HG03575 (cell line): ENCODE results near the gene SNX24.
A peak's percentile ranks its signal among the peaks of the same experiment; 100 is the strongest.

Experiments
- ATAC-seq: cut with Tn5 transposase; IDR thresholded peaks from one replicate; pipeline ENCODE4 v1.9.1; 2021; ENCODE audit not compliant: unreplicated experiment, insufficient number of reproducible peaks, low FRiP score; ENCODE audit errors: extremely low read depth

Gene SNX24

DNA sequence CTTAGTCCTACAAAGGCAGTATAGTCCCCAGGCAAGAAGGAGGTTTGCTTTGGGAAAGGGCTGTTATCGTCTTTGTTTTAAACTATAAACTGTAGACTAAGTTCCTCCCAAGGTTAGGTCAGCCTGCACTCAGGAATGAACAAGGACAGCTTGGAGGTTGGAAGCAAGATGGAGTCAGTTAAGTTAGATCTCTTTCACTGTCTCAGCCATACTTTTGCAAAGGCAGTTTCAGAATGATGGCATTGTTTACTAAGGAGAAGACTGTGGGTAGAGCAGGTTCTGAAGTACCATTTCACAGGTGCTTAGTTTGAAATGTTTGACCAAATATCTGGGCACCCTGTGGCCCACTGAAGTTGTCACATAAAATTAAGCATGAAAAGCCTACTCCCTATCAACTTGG lies 19.4 kb downstream of the SNX24 start:
- ATAC-seq, result no peak

DNA sequence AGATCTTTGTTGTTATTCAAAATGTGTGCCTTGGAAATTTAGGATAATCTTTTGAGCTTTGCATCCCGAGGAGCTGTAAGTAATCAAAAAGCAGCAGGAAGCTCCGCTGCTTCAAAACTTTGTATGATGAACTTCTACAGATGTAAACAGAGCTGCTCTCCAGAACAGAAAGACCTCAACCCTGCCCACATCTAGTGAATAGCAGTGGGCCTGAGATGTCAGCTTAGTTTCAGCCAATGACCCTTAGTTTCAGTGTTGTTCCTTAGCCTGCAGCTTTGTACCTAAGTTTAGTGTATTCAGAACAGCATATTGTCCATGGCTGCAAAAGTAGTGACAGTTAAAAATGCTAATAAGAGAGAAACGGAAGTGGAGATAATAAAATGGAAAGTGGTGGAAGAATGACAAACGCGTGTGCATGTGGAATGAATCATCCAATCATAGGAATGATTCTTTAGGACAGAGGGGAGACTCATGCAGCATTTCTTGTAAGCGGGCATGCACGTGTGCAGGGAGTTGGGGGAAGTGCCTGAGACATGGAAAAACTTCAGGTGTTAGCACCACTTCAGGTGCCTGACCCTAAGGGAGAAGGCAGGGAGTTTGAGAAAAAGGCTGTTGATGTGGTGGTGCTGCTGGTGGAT lies 24.9 kb downstream of the SNX24 start:
- no peak for ATAC-seq

DNA sequence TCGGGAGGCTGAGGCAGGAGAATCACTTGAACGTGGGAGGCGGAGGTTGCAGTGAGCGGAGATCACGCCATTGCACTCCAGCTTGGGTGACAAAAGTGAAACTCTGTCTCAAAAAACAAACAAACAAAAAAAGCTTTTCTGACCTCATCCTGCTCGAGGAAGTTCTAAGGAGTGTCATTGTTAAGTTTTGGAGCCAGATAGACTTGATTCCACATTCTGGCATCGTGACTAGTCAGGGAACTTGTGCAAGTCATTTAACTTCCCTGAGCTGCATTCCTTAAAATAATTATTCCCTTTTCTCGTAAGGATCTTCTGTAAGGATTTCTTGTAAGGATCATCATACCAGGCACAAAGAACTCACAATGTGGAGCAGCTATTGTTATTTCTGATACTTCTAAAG lies 26.2 kb downstream of the SNX24 start:
- no peak for ATAC-seq

DNA sequence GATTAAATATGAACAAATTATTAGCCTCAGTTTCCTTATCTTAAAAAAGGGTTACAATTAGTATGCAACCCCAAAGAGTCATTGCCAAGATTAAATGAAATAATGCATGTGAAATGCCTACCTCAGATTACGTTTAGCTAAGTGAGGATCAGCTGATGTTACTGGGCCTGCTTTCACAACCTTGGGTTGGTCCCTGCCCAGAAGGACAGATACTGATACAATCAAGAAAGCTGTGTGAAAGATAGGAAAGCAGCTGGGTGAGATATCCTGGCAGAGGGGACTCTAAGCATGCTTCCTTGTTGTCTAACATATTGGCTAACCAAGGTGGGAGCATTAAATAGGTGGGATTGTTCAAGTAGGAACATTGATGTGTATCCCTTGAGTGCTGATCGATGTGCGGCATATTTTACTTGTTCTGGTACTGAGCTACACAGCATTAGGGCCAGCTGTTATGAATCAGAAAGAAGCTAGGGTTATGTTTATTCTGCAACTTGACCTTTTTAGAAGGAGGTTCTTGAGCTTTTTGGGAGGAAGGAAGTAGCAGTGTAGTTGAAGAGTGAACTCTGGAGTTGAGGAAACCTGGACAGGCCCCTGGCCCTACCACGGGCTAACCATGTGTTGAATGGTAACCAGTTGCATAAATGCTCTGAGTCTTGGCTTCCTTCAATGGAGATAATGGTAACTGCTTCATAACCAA lies 28.9 kb downstream of the SNX24 start:
- no peak for ATAC-seq

DNA sequence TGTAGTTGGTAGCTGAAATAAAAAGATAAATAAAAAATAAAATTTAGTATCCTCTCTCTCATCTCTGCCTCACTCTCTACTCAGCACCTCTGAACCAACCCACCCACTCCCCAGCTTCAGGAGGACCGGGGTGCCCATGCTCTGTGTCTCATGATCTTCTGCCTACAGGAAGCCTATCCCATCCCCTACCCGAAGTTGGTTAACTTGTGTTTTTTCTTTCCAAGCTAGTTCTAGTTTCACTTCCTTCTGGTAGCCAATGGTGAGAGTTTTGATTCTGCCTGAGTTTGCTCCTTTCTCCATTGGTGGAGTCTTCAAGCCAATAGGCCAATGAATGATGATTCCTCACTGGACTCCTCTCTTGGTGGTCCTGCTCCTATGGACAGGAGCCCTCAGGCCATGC lies 32.1 kb downstream of the SNX24 start:
- ATAC-seq, result no peak

DNA sequence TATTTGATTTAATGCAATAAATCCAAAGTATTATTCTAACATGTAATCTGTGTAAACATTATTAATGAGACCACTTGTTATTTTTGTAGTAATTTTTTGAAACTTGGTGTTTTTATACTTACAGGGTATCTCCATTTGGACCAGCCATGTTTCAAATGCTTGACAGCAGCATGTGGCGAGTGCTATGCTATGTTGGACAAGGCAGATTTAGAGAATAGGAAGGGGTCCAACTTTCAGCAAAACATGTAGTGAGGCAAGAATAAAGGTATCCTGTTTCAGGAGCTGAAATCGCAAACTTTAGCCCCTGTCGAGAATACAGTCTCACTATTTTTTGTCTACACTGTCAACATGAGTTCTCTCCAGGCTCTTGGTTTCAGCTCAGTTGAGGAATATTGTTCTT lies 33.7 kb downstream of the SNX24 start:
- no peak for ATAC-seq

DNA sequence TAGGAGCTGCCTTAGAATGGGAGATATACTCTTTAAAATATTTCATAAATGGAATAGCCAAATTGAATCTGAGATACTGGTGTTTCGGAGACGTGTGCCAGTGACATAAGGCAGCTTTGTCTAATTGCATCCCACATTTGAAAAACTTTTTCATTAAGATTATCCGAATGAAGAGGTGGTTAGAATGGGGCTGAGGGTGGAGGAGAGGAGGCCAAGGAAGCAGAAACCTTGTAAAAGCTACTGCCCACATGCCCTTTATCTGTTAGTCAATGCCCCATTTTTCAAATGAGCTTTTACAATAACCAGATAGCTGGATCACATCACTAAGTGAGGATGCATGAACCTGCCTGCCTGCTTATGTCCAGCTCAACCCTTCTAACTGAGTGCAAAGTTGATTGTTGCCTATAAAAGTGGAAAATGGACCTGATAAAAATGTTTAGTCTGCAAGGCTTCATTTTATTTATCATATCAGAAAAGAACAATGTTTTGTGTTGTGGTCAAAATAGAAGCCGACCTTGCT lies 34.8 kb downstream of the SNX24 start:
- no peak for ATAC-seq

DNA sequence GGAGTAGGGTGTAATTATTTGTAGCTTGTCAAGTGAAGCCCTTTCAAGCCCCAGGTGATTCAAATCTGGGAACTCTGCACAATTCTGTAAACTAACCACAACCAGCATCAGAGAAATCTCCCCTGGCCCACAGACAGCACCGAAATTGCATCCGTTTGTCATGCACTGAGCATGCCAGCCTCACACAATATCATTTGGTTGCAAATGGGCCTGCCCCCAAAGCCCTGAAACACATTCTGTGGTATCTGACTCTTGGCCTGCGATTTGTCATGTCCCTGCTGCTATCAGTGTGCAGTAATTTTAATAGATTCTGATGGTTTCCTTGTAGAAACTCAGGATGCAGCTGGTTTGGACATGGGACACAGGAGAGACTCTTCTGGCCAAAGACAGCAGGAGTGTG lies 35.3 kb downstream of the SNX24 start:
- peak; percentile 55 for ATAC-seq

DNA sequence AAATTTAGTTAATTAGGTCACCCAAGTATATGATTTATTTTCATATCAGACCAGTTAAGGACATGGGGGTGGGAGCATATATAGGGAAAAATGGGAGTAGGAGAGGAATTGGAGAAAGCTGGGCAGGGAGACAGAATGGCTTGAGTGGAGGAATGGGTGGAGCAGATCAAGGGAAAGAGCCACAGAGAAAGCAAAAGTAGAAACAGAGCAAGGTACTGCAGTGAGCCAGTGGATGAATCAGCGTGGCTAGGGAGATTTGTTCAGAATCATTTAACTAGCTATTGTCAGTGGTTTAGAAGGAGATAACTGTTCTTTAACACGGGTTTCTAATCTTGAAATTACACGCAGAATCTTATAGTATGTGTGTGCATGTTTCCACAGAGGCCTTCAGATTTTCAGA lies 37.4 kb downstream of the SNX24 start:
- no peak for ATAC-seq

DNA sequence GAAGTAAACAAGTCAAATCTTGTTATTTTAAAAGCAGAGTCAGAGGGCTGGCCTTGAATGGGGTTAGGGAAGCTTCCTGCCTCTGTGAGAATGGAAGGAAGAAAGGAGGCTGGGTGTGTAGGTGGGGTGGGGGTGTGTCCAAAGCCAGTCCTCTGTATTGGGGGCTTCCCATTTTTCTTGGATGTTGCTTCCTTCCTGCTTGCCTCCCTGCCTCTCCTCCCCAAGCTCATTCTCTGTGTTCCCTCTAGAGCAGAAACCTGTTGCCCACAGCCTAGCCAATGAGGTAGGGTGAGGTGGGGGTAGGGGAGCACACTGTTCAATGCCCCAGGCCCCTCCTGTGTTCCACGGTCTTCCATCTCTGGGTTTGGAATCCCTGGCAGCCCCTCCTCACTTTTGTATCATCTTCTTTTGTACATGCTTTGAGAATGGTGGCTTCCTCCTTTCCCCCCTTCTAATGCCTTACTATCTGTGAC lies 39.7 kb downstream of the SNX24 start:
- ATAC-seq, result no peak

DNA sequence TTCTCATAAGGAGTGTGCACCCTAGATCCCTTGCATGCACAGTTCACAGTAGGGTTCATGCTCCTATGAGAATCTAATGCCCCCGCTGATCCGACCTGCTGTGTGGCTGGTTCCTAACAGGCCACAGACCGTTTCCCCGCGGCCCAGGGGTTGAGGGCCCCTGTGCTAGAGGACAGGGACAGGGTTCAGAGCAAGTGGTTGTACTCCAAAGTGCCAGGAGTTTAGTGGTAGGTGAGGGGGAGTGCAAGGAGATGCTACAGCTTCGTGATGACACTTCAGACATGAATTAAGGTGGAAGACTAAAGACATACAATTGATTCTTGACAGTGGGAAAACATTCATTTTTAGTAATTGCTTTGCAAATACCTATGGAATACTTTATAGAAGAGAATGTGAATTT lies 40.5 kb downstream of the SNX24 start:
- no peak for ATAC-seq

DNA sequence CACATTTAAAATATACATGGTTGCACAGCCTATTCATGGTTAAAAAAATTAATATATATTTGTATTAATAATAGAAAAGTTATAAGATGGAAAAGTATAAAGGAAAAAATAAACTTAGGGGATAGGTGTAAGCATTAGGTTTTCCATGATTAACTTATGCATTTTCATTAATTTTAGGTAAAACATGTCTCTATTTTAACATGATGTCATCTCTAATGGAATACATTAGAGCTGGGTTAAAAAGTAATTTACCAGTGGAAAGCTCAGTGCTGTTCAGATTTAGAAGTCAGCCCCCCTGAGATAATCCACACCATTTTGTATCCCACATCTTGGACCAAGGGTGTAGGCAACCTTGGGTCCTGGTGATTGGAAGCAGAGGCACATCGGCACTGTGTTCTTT lies 49.7 kb downstream of the SNX24 start:
- no peak for ATAC-seq

DNA sequence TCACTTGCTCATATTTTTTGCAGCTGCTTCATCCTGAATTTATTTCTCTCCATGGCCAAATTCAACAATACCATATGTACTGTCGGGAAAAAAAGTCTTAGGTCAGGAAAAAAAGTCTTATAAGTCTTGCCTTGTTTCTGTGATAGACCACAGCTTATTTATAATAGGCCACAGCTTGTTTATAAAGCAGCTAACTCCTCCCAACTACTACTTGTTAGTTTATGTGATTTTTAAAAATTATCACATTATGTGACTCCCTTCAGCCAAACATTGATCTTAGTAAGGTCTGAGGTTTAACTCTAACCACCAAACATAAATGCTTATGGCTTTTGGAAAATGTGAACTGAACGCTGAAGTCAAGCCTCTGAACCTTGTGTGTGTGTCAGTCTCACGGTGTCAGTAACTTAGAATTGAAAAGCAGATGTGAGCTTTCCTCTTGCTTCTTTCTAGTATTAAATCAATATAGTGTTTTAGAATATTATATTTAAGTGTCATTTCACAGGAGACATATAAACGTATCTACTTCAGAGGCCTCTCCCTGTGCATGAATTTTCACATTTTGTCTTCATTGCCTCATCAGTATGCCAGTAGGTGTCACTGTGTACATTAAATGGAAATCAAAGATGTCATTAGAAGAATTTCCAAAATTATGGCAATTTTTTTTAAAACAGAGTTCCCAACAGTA lies 51.3 kb downstream of the SNX24 start:
- no peak for ATAC-seq

DNA sequence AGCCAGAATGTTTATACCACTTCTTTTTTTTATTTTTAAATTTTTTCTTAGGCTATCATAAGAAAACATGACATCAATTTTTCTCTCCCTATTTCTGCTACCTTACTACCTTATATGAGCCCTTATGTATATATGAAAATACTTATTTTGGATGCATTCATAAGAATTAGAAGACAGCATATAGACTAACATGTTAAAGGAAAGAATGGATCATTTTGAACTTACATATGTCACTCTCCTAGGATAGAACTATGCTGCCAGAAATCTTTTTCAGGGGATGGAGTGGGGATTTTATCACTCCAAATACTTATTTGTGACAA lies 51.8 kb downstream of the SNX24 start:
- ATAC-seq, result no peak

DNA sequence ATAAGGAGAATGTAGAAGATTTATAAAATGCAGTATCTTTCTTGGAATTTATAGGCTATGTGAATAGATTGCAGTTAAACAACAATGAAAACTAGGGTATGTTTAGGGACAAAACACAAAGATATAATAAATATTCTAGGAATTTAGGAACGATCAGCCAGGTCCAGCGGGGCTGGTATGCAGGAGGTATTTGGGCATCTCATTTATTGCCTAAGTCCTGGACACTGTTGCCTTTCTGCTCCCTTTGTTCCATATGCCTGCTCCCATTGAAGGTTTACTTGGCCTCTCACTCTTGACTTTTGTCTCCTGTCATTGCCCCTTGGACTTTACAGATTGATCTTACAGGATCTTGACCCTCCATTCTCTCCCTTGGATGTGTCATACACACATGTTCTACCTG lies 55.9 kb downstream of the SNX24 start:
- no peak for ATAC-seq

DNA sequence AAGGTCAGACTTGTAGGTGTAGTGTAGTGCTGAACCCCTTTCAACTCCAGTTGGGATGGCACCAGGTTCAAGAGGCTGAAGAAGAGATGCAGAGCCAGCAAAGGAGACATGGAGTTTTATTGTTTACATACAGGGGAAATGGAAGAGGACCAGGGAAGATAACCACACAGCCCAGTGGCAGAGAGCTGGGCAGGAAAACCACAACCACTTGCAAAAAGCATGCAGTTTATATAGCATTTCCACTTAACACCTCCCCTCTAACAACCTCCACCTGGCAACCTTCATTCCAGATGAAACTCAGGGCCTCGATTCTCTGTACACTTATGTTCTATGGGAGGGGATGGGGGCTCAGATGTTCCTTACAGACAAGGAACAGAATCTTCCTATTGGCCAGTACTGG lies 56.9 kb downstream of the SNX24 start:
- no peak for ATAC-seq

DNA sequence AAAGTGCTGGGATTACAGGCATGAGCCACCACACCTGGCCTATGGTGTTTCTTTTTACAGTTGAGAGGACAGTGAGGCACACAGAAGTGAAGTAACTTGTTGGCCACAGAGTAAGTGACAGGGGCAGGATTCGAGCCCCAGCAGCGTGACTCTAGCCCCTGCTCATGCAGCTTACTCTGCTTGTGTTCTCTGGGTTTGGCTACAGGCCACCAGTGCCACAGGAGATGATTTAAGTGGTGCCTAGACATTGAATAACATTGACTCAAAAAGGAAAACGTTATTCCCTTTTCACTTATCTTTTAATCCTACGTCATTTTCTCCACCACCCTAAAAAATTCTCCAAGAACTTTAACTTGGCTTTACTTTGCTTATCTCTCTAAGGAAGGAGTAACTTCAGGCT lies 61.4 kb downstream of the SNX24 start:
- no peak for ATAC-seq

DNA sequence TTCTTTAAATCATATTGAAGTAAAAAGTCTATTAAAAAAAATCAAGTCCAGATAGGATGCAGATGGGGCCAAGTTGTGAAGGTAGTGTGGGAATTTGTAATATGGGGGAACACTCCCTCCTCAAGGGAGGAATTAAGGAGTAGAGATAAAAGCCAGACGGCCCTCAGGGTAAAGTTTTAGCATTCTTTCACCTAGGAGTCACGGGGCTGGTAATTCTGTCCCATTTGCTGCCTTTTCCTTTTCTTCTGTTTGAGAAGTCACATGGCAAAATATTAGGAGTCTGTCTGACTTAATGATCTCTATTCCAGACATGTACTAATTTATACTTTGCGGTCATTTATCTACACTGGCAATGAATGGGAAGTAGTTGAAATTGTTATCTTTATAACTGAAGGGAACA lies 61.9 kb downstream of the SNX24 start:
- ATAC-seq, result no peak

DNA sequence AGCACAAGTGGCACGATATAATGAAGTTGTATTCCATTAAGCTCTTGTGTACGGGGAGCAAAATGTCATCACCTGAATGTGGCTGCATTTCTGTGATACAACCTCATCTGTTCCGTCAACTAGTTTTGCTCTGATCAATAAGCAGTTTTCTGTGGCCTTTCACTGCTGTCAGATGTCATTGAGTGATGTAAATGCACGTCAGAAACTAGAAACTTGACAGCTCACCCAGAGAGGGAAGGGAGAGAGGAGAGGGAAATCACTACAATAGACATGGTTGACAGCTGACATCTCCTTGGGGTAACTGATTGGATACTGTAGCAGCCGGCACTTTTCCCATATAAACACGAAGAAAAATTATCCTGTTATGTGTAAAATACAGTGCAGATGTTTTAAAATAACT lies 62.7 kb downstream of the SNX24 start:
- ATAC-seq, result no peak

DNA sequence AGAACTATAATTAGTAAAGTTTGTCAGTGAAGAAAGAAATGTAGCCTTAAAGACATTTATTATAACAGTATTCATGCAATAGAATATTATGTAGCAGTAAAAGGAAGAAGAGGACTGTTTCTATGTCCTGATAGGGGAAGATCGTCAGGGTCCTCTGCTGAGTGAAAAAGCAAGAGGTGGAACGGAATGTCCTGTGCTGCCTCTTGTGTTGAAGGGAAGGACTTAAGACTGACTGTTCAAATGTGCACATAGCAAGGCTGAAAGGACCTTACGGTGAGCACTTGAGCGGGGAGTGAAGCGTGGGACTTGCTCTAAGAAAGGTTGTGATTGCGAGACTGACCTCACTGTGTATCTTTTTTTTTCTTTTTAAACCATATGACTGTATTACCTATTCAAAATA lies 63.2 kb downstream of the SNX24 start:
- no peak for ATAC-seq
